ENCODE measurements around the gene OIT3.
"Not testable (repeated sequence)": the region's sequence is repeated elsewhere in the genome, so short reads cannot be mapped to it uniquely, and the experiment has no call there.

Gene OIT3

DNA sequence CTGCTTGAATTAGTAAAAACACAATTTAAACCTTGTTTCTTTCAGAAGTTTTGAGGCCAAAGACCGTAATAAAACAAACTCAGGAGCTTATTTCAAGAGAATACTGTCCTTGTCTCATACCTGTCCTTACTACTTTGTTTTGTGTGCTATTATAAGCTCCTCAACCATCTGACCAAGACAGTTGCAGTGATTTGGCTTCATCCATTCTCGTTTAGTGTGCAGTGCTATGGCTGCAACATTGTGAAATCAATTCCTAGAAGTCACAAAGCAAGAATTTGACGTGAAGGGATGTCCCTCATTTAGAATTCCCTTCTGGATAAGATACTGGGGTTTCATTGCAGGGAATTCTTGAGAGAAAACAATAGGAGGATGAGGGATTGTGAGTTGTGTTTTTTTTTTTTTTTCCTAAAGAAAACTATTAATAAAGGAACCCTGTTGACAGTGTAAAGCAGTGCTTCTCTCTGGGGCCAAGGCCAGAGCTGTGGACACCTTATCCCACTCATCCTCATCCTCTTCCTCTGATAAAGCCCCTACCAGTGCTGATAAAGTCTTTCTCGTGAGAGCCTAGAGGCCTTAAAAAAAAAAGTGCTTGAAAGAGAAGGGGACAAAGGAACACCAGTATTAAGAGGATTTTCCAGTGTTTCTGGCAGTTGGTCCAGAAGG lies at the start of gene OIT3:
Gene OIT3, plus strand, starts transcription at position 604 of the 663 bp plus-strand sequence. CDS start 60 bp downstream, outside the sequence.
- DNase-seq = no peak

DNA sequence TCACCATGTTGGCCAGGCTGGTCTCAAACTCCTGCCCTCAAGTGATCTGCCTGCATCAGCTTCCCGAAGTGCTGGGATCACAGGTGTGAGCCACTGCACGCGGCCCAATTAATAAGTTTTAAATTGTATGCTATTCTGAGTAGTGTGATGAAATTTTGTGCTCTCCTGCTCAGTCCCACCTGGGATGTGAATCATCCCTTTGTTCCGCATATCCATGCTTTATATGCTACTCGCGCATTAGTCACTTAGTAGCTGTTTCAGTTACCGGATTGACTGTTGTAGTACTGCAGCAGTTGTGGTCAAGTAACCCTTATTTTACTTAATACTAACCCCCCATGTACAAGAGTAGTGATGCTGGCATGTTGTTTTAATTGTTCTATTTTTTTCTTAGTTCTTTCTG lies 47.3 kb upstream of the OIT3 start:
- no peak for DNase-seq

DNA sequence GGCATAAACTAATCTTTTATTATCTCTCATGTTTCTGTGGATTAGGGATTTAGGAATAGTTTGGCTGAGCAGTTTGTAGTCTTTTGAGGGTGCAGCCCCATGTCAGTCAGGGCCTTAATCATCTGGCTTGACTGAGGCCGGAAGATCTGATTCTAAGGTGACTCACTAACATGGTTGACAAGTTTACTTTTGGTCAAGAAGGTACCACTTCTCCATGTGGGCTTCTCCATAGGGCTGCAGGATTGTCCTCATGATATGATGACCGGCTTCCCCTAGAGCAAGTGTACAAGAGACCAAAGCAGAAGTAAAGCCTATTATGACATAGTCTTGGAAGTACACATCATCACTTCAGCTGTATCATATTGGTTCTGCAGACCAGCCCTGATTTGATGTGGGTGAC lies 45.9 kb upstream of the OIT3 start:
- no peak for DNase-seq

DNA sequence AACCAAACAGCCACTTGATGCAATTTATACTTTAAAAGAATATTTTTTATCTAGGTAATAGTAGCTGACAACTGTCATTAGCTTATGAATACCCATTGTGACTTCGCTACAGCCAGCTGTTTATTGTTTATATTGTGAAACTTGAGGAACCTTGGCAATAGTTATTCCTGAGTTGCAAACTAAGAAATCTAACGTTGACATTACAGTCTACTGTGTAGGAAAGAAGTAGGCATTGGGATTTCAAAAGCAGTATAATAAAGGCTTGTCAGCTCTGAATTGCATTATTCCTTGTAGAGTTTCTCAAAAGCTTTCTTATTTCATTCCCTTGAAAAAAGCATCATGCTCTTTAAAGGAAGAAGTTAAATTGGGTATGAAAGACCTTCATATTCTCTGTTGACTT lies 42.7 kb upstream of the OIT3 start:
- no peak for DNase-seq

DNA sequence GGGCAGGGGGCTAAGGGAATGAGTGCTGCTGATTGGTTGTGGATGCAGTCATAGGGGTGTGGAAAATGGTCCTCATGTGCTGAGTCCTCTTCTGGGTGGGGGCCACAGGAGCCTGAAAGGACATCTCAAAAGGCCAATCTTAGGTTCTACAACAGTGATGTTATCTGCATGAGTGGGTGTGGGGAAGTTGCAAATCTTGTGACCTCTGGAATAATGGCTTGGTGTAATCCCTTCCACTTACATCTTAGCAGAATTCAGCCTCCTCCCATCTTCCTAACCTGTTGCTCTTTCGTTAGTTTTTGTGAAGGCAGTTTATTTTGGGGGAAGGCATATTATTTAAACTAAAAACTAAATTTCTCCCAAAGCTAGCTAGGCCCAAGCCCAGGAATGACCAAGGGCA lies 42.0 kb upstream of the OIT3 start:
- DNase-seq = no peak

DNA sequence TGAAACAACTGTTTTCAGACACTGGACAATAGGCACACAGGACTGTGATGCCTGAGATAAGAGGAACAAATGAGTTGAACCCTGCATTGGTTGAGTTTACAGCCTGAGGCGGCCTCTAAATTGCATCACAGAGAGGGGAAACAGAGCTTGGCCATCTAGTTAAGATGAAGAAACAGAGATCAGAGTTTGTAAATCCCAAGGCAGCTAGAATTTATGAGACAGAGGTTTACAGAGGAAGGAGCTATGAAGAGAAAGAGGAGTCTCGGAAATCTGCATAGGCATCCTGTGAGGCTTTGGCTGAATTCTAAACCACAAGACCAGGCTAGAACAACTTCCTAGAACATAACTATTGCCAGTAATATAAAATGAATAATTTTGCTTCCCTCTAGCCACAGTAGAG lies 41.0 kb upstream of the OIT3 start:
- no peak for DNase-seq

DNA sequence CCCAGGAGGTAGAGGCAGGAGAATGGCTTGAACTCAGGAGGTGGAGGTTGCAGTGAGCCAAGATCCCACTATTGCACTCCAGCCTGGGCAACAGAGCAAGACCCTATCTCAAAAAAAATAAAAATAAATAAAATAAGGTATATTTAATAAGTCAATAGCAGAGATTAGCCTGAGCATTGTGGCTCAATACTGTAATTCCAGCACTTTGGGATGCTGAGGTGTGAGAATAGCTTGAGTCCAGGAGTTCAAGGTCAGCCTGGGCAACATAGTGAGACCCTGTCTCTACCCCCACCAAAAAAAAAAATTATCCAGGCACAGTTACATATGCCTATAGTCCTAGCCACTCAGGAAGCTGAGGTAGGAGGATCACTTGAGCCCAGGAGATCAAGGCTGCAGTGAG lies 38.4 kb upstream of the OIT3 start:
- no peak for DNase-seq

DNA sequence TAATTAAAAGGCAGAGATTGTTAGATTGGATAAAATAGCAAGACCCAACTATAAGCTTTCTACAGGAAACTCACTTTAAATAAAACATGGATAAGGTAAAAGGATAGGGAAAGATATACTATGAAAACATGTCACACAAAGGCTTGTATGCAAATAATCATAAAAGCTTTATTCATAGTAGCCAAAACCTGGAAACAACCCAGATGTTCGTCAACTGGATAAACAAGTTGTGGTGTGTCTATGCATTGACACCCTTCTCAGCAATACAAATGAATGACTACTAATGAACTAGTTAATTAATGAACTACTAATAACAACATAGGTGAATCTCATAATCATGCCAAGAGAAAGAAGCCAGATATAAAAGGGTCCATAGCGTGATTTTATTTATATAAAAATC lies 37.7 kb upstream of the OIT3 start:
- no peak for DNase-seq

DNA sequence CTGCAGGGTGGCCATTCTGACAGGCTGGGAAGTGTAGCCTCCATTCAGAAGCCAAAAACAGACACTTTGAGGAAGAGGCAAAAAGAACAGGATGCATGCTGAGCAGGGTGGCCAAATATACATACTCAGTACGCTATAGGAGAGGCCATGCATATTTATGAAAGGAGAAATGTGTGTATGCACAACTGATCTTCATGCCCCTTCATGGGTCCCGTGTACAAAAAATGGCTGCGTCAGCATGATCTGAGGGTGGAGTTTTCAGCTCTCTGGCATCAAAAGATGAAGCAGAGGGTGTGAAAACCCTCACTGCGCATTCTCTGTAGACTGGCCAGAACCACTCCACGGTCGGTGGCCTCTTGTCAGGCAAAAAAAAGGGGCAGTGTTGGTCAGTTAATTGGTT lies 35.5 kb upstream of the OIT3 start:
- DNase-seq = no peak

DNA sequence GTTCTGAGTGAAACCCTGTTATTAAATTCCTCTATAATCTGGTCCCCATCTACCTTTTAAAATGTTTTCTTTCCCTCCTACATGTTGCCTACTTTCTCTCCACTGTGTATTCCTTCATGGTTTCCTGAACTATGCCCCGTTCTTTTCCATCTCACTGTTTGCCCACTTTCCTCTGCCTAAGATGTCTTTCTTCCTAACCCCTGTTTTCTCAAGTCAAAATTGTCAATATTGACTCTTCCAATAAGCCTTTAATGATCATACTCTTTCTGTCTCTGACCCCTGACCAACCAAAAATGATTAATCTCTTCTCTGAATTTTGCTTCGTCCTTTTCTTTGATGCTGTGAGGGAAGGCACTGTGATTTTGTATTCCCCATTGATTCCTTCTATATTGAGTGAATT lies 30.6 kb upstream of the OIT3 start:
- no peak for DNase-seq

DNA sequence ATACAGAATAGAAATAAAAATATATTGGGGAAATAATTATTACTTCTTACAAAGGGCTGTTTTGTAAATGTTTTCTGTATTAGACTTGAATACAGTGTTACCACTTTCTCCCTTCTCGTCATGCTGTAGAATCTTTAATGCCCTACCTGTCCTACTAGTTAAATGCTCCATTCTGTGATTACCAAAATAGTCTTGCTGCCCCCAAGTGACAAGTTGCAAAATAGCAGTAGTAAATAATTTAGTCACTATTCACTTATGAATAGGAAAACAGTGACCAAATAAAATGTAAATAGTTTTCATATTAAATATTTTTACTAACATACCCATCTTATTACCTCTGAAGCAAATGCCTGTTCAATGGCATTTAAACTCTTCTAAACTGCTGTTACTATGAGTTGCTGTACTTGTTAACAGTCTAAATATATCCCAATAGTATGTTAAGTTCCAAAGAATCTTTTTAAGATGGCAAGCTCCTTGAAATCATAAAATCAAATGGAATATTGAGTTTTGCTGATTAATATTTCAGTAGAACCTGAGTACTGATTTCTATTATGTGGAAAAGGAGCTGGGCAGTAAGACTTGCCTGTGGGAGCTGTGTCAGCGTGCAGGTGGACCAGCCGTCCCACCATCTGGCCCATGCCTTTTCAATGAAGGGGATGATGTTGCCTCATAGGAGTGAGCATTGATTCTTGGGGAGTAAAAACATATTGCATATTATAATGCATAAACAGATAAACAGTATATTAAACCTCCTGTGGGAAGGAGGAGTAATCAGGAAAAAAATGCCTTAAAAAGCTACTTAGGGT lies 18.1 kb upstream of the OIT3 start:
- DNase-seq = peak; percentile 2

DNA sequence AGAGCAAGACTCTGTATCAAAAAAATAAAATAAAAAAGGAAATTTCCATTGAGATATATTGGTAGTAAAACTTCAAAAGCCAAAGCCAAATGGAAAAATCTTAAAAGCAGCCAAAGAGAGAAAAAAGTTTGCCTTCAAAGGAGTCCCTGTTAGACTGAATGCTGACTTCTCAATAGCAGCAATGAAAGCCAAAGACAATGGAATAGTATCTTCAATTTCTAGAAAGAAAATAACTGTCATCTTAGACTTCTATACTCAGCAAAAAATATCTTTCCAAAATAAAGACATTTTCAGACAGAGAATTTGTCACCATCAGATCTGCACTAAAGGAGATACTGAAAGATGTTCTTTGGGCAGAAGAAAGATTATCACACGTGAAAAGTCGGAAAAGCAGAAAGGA lies 14.3 kb upstream of the OIT3 start:
- DNase-seq = no peak

DNA sequence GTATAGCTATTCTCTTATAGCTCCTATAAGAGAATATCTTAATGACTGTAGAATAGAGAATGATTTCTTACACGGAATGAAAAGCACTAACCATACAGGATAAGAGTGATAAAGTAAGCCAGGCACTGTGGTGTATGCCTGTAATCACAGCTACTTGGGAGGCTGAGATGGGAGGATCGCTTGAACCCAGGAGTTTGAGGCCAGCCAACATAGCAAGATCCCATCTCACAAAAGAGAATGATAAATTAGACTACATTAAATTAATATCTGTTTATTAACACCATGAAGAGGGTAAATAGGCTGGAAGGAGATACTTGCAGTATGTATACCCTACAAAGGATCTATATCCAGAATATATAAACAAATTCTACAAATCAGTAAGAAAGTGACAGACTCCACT lies 12.2 kb upstream of the OIT3 start:
- DNase-seq = no peak

DNA sequence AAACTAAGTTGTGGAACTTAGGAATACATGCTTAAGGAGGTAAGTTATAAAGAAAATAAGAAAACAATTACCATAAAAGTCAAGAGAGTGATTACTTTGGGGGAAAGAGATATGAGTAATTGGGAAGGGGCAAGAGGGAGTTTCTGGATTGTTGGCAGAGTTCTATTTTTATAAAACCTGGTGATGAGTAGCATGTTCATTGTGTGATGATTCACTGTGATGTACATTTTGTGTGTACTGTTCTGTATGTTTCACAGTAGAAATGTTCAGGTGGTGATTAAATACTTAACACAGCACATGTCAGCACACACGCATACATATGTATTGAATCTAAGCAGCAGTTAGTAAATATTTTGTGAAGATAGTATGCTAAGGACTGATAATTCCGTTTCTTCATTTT lies 9.7 kb upstream of the OIT3 start:
- DNase-seq = no peak

DNA sequence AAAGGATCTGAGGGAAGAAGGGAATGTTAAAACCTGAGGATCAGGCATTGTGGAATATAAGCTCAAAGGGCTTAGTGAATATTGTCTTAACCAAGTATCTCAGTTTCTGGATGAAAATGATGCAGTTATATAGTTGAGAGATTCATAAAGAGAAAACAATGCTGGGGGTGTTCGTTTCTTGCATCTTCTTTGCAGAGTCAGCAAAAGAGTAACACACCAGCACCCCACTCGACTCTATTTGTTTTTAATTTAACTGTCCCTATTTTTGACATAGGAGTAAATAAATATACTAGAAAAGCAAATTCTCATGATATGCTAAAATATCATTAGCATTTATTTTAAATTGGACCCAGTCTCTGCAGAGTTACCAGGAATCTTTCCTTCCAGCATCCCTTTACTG lies 7.6 kb upstream of the OIT3 start:
- no peak for DNase-seq

DNA sequence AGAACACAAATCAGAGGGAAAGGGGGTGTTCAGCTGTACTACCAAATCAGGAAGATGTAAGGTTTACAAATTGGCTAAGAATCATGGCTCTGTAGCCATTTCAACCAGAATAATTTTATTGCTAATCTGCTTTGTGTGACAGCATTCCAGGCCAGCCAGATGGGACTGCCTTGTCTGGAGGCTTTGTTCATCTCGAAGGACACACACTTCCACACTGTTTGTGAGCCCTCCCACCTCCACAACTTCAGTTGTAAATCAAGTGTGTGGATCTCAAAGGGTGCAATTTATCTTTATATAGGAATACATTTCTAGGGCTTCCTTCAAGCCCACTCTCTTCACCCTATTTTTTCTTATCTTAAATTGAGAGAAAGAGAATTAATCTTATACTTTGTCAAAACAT lies 6.9 kb upstream of the OIT3 start:
- DNase-seq = no peak

DNA sequence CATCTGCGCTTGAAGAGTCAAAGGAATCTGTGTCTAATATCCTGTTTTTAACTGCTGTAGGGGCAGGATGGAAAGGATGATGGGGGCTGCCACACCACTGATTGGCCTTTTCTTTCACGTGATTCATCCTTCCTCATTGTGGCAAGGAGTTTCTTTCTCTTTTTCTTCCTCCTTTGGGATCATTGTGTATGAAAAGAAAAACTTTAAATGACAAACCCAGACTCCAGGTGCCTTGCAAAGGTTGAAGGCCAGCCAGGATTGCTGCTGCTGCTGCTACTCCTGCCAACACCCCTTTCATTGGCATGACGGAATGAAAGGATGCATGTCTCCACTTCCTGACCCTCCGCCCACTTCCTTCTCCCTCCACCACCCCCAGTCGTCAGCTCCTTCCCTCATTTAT lies 6.5 kb upstream of the OIT3 start:
- DNase-seq = no peak

DNA sequence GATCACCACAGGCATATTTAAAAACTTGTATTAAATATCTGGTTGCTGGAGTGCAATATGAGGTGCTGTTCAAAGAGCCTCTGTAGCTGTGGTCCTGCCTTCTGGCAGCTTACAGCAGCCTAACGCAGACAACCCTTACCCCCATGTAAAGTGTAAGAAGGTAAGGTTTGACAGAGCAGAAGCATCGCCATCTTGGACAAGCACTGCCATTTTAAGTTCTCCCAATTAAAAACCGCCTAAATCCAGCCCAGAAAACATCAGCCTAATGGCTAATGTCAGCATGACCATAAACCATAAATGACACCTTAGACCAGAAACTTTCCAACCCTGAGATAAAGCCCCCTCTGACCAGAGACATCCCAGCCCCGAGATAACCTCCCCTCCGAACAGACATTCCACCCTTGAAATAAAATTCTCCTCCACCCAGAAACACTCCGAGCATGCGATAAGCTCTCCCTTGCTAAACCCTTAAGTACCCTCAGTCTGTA lies 5.3 kb upstream of the OIT3 start:
- DNase-seq = no peak

DNA sequence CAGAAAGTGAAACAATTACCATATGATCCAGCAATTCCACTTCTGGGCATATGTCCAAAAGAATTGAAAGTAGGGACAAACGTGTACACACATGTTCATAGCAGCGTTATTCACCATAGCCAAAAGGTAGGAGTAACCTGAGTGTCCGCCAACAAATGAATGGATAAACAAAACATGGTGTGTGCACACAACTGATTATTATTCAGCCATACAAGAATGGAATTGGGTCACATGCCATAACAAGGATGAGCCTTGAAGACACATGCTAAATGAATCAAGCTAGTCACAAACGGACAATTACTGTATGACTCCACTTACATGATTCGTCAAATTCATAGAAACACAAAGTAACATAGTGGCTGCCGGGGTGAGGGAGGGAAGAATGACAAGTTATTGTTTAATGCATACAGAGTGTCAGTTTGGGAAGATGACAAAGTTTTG lies 4.1 kb upstream of the OIT3 start:
- peak; percentile 85 for DNase-seq

DNA sequence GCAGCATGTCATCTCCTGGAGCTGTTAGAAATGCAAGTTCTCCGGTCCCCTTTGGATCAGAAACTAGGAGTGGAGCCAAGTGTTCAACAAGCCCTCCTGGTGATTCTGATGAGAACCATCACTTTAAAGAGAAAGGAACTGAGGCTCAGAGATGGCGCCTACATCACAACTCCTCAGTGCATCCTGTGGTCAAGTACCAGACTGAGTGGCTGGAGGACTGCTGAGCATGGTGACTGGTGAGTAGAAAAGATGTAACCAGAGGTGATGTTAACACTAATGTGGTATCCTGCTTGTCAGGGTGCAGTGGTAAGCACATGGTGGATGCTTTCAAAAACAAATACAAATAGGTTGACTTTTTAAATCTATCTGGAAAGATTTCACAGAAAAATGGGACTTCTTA lies 3.5 kb upstream of the OIT3 start:
- DNase-seq = no peak

DNA sequence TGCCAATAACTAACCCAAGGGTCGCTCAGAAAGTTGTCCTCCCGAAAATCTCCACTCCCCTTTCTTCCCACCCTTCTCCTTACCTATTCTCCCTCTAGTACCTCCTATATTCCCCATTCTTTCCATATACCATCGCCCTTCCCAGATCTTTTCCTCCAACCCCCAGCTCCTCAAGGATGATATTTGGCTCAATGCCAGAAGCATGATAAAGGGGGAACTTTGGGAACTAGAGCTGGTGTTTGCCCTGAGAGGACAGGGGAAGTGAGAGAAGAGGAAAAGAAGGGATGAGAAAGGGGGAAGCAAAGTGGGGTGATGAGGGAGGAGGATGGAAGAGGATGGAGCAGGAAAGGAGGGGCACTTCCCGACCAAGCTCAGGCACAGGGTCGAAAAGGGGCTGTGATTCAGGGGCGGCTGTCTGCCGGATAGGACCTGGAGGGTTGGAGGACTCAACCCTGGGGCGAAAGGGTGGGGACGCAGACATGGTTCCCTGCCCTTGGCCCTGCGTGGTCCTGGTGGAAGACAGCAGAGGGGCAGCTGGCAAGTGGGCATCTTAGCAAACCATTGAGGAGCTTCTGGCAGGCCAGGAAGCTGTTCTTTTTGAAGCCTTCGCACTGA lies 1.8 kb downstream of the OIT3 start:
- no peak for DNase-seq

DNA sequence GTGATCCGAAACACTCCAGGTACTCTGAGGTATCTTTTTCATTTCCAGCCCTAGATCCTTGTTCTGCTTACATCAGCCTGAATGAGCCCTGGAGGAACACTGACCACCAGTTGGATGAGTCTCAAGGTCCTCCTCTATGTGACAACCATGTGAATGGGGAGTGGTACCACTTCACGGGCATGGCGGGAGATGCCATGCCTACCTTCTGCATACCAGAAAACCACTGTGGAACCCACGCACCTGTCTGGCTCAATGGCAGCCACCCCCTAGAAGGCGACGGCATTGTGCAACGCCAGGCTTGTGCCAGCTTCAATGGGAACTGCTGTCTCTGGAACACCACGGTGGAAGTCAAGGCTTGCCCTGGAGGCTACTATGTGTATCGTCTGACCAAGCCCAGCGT lies 5.1 kb downstream of the OIT3 start:
- DNase-seq = no peak

DNA sequence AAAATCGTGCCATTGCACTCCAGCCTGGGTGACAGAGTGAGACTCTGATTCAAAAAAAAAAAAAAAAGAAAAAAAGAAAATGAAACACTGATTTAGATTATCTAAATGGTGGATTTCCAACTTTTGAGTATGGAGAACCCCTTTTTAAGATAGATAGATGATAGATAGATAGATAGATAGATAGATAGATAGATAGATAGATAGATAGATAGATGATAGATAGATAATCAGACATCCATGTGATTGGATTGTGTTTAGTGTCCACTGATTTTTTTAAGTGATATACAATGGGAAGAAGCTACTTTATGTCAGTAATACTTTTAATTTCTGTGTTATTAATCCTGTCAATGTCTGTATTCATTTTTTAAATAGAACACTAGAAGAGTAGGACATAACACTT lies 6.0 kb downstream of the OIT3 start:
- DNase-seq = no peak

DNA sequence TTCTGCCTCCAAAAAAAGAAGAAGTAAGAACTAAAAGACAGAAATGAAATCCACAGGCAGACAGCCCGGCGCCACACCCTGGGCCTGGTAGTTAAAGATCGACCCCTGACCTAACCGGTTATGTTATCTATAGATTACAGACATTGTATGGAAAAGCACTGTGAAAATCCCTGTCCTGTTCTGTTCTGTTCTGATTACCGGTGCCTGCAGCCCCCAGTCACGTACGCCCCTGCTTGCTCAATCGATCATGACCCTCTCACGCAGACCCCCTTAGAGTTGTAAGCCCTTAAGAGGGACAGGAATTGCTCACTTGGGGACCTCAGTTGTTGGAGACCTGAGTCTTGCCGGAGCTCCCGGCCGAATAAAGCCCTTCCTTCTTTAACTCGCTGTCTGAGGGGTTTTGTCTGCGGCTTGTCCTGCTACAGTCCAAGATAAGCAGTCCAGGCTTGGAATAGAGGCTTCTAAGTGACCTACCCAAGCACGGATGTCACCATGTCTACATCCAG lies 10.5 kb downstream of the OIT3 start:
- DNase-seq = not testable (repeated sequence)

Measured in DMS153 (cell line).